Panc1 (cell line): ENCODE data around the gene RADIL. TPM values are rescaled to one million over a fixed set of nuclear protein-coding genes. Genes with fewer than 3 reads are reported as not detected.

Source experiments
- ATAC-seq: fragments of 200-7000 bp; cut with Tn5 transposase; 2 replicates; pipeline ENCODE4 v1.9.1; 2020; ENCODE audit warnings: mild to moderate bottlenecking, moderate library complexity
- BruUV-seq: library from RNA; stranded (reverse); fragments of 400-500 nt; replicated peaks from 2 replicates; lab custom pipeline; 2021; lab: Mats Ljungman, UMichigan
- CTCF ChIA-PET: fragments of 300-600 bp; sonication (Branson Sonifier 250); formaldehyde crosslinking; loops from one replicate; lab custom pipeline; 2022; ENCODE audit warnings: antibody characterized with exemption; lab: Charles Lee
- POLR2A ChIA-PET: fragments of 300-600 bp; sonication (Branson Sonifier 250); formaldehyde crosslinking; loops from one replicate; lab custom pipeline; 2022; ENCODE audit warnings: antibody characterized with exemption; lab: Charles Lee
- DNase-seq: peaks from one replicate; pipeline ENCODE4 v3.0.0-alpha.2; 2010; ENCODE audit warnings: low read depth, low spot score
- H3K27ac ChIP-seq: 2 replicates; pipeline ENCODE4 v1.5.1; 2011; ENCODE audit warnings: mild to moderate bottlenecking, low read length, inconsistent platforms
- H3K27me3 ChIP-seq: fragments of 200-500 bp; sonication (Bioruptor generic); 2 replicates; pipeline ENCODE4 v1.6.0; 2014; ENCODE audit warnings: low read length, inconsistent platforms; ENCODE audit not compliant: control insufficient read depth, insufficient read depth
- H3K36me3 ChIP-seq: fragments of 200-500 bp; sonication (Bioruptor generic); 2 replicates; pipeline ENCODE4 v1.5.1; 2014; ENCODE audit warnings: inconsistent platforms, mild to moderate bottlenecking, low read length, moderate library complexity; ENCODE audit not compliant: control insufficient read depth, insufficient read depth
- H3K4me1 ChIP-seq: 2 replicates; pipeline ENCODE4 v1.5.1; 2011; ENCODE audit warnings: inconsistent platforms, mild to moderate bottlenecking, low read length, moderate library complexity; ENCODE audit not compliant: control insufficient read depth, insufficient read depth
- H3K4me3 ChIP-seq, 2 experiments: 2 replicates each; pipeline ENCODE4 v1.5.1; 2011 to 2012; ENCODE audit warnings: low read depth in 2 of 2, low read length in 2 of 2, mild to moderate bottlenecking in 2 of 2, inconsistent platforms in 1 of 2, moderate library complexity in 1 of 2
- H3K9me3 ChIP-seq: fragments of 200-500 bp; sonication (Bioruptor generic); 2 replicates; pipeline ENCODE4 v1.5.1; 2014; ENCODE audit warnings: low read depth, mild to moderate bottlenecking, inconsistent platforms, low read length, moderate library complexity; ENCODE audit not compliant: control insufficient read depth, insufficient read depth
- CTCF ChIP-seq: fragments of 450-650 bp; IDR thresholded peaks from 2 replicates; pipeline ENCODE4 v1.5.1; 2017; ENCODE audit warnings: mild to moderate bottlenecking
- POLR2AphosphoS5 ChIP-seq: IDR thresholded peaks from 2 replicates; pipeline ENCODE4 v1.6.1; 2012; ENCODE audit warnings: mild to moderate bottlenecking, low read depth, low read length, moderate library complexity
- REST ChIP-seq, 2 experiments: IDR thresholded peaks; 2 replicates each; pipeline ENCODE4 v1.6.1; 2011 to 2012; ENCODE audit warnings: low read depth in 2 of 2, control low read depth in 1 of 2, low read length in 1 of 2, mild to moderate bottlenecking in 1 of 2, moderate library complexity in 1 of 2; ENCODE audit not compliant: insufficient read depth in 1 of 2
- SIN3A ChIP-seq: IDR thresholded peaks from 2 replicates; pipeline ENCODE4 v1.6.1; 2012; ENCODE audit warnings: low read depth, mild to moderate bottlenecking, low read length, moderate library complexity, borderline replicate concordance; ENCODE audit not compliant: insufficient read depth
- TCF7L2 ChIP-seq: IDR thresholded peaks from 2 replicates; pipeline ENCODE4 v1.6.1; 2011; ENCODE audit warnings: mild to moderate bottlenecking, low read depth, low read length, inconsistent platforms
- in situ Hi-C: cut with HindIII; loops from 2 replicates; pipeline ENCODE4 v1.10.0; 2016; ENCODE audit warnings: low sequenced_read_pairs, low pct_unique_long_range_greater_than_20kb
- intact Hi-C: fragments of 100-400 bp; cut with micrococcal nuclease; formaldehyde crosslinking; loops from one replicate; pipeline ENCODE4 v1.10.0; 2022; ENCODE audit not compliant: unreplicated experiment
- total RNA-seq: library from RNA; stranded (reverse); gene quantifications from one replicate; pipeline ENCODE4 v1.2.1, GENCODE V29; 2021; ENCODE audit not compliant: unreplicated experiment

The RADIL gene
- total RNA-seq, 1 experiment from 2014 or later: 1.3 TPM

GRCh38 chr7:4749798-4750197 is 133.7 kb downstream of the RADIL start:
- intact Hi-C loops (no loop called here), in situ Hi-C loops (no loop called here)
- ATAC-seq (no peak), DNase-seq (no peak)
- BruUV-seq: no TSS peak
- peaks cover 15% of the 10 kb centered on the region for H3K4me1 ChIP-seq
- H3K36me3 ChIP-seq: peaks cover 2% of the 10 kb centered on the region; the same call in 1 of the 2 replicates
- H3K27ac ChIP-seq: no peak overlapping the region
- no peaks in the 10 kb centered on the region for H3K27me3 ChIP-seq
- H3K9me3 ChIP-seq: no peaks in the 10 kb centered on the region
- ChIA-PET CTCF (interaction anchor here (0.8 kb wide), 1 partner anchor 9 kb away, joined by 5 read pairs; no protein-coding TSS in a partner anchor), POLR2A (interaction anchor here (0.5 kb wide), 1 partner anchor 117 kb away, joined by 3 read pairs; no protein-coding TSS in a partner anchor)
- no peak for TF ChIP-seq TCF7L2
- TF ChIP-seq REST (IDR thresholded peaks at IDR 0.05; ENCODE audit: insufficient read depth in 1 of 2, low read depth in 2 of 2, low read length in 1 of 2): no peak
- no peak for TF ChIP-seq CTCF
- TF ChIP-seq POLR2AphosphoS5: no peak
- TF ChIP-seq SIN3A: no peak
- no peak overlapping the region for H3K4me3 ChIP-seq

GRCh38 chr7:4749363-4749762 is 134.2 kb downstream of the RADIL start:
- ChIA-PET POLR2A (interaction anchor here (0.5 kb wide), 1 partner anchor 117 kb away, joined by 3 read pairs; no protein-coding TSS in a partner anchor), CTCF (interaction anchor here (0.8 kb wide), 1 partner anchor 10 kb away, joined by 5 read pairs; no protein-coding TSS in a partner anchor)
- intact Hi-C loops (no loop called here), in situ Hi-C loops (no loop called here)
- no peak overlapping the region for H3K4me3 ChIP-seq
- TF ChIP-seq SIN3A (no peak), REST (IDR thresholded peaks at IDR 0.05; ENCODE audit: insufficient read depth in 1 of 2, low read depth in 2 of 2, low read length in 1 of 2) (no peak), CTCF (no peak), TCF7L2 (no peak)
- H3K27me3 ChIP-seq: no peaks in the 10 kb centered on the region
- no peak overlapping the region for H3K27ac ChIP-seq
- H3K9me3 ChIP-seq: no peaks in the 10 kb centered on the region
- peaks cover 2% of the 10 kb centered on the region; the same call in 1 of the 2 replicates for H3K36me3 ChIP-seq
- ATAC-seq: no peak
- peaks cover 19% of the 10 kb centered on the region for H3K4me1 ChIP-seq
- DNase-seq: no peak
- BruUV-seq: no TSS peak
